Esophagus mucosa (tissue), 1 donor: Measurements from ENCODE around the gene ZNF609. TPM values are rescaled to one million over a fixed set of nuclear protein-coding genes. Genes with fewer than 3 reads are reported as not detected.

Source experiments
- ATAC-seq: fragments of 200-7000 bp; cut with Tn5 transposase; one replicate; pipeline ENCODE4 v1.9.1; 2020
- total RNA-seq: library from RNA; stranded (reverse); gene quantifications from one replicate; pipeline ENCODE4 v1.2.4, GENCODE V29; 2023
- donor health status: DM: yes; HTN: yes; CAD: no.

The ZNF609 gene
- total RNA-seq, 1 donor from 2014 or later = 17.9 TPM

GRCh38 chr15:64502551-64502950 lies 42.2 kb downstream of the ZNF609 start:
- no peak for ATAC-seq

- ATAC-seq = no peak
Measured at GRCh38 chr15:64503197-64503596, 42.8 kb downstream of the ZNF609 start.

- ATAC-seq = no peak
Measured at GRCh38 chr15:64503640-64504039, 43.3 kb downstream of the ZNF609 start.

- ATAC-seq = peak; percentile 77
Measured at GRCh38 chr15:64507293-64507802, 47.0 kb downstream of the ZNF609 start.

- no peak for ATAC-seq
Measured at GRCh38 chr15:64507845-64508244, 47.5 kb downstream of the ZNF609 start.

- ATAC-seq = no peak
Measured at GRCh38 chr15:64513823-64514222, 53.4 kb downstream of the ZNF609 start.

- peak; percentile 83 for ATAC-seq
Measured at GRCh38 chr15:64515196-64515595, 54.8 kb downstream of the ZNF609 start.

GRCh38 chr15:64515825-64516224 lies 55.4 kb downstream of the ZNF609 start:
- ATAC-seq = no peak

GRCh38 chr15:64519897-64520296 lies 59.5 kb downstream of the ZNF609 start:
- no peak for ATAC-seq

GRCh38 chr15:64521201-64521600 lies 60.8 kb downstream of the ZNF609 start:
- peak; percentile 42 for ATAC-seq

- peak; percentile 73 for ATAC-seq
Measured at GRCh38 chr15:64521726-64522164, 61.4 kb downstream of the ZNF609 start.

- ATAC-seq = peak; percentile 44
Measured at GRCh38 chr15:64522226-64522823, 61.9 kb downstream of the ZNF609 start.

- ATAC-seq = no peak
Measured at GRCh38 chr15:64523240-64523639, 62.9 kb downstream of the ZNF609 start.

GRCh38 chr15:64524778-64525177 lies 64.4 kb downstream of the ZNF609 start:
- no peak for ATAC-seq

- no peak for ATAC-seq
Measured at GRCh38 chr15:64525828-64526530, 65.6 kb downstream of the ZNF609 start.

- ATAC-seq = no peak
Measured at GRCh38 chr15:64527263-64527984, 67.0 kb downstream of the ZNF609 start.

GRCh38 chr15:64528871-64529270 lies 68.5 kb downstream of the ZNF609 start:
- no peak for ATAC-seq

- no peak for ATAC-seq
Measured at GRCh38 chr15:64530472-64530871, 70.1 kb downstream of the ZNF609 start.

GRCh38 chr15:64530918-64531317 lies 70.5 kb downstream of the ZNF609 start:
- ATAC-seq = no peak

- no peak for ATAC-seq
Measured at GRCh38 chr15:64532521-64533315, 72.3 kb downstream of the ZNF609 start.

GRCh38 chr15:64535460-64536243 lies 75.3 kb downstream of the ZNF609 start:
- ATAC-seq = peak; percentile 29
